HG03520 (cell line): ENCODE measurements around the gene PRSS21.

Experiments
- ATAC-seq: cut with Tn5 transposase; IDR thresholded peaks from one replicate; pipeline ENCODE4 v1.9.1; 2021; ENCODE audit warnings: mild to moderate bottlenecking, moderate library complexity; ENCODE audit not compliant: unreplicated experiment

Gene PRSS21

DNA sequence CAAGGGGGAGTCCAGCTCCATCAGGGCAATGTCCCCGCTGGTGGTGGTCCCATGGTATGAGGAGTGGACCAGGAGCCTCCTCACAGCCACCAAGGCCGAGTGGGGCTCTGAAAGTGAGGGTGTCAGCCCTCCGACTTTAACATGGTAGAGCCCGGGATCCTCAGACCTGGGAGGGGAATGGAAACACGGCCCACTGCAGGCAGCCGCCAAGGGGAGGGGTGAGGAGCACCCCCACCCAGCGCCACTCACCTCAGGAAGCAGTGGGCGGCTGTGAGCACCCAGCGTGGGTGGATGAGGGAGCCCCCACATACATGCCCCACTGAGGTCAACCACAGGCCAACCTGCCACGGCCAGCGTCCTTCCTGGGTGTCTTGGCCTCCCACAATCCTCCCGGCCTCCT is 23.9 kb downstream of the PRSS21 start:
- no peak for ATAC-seq

DNA sequence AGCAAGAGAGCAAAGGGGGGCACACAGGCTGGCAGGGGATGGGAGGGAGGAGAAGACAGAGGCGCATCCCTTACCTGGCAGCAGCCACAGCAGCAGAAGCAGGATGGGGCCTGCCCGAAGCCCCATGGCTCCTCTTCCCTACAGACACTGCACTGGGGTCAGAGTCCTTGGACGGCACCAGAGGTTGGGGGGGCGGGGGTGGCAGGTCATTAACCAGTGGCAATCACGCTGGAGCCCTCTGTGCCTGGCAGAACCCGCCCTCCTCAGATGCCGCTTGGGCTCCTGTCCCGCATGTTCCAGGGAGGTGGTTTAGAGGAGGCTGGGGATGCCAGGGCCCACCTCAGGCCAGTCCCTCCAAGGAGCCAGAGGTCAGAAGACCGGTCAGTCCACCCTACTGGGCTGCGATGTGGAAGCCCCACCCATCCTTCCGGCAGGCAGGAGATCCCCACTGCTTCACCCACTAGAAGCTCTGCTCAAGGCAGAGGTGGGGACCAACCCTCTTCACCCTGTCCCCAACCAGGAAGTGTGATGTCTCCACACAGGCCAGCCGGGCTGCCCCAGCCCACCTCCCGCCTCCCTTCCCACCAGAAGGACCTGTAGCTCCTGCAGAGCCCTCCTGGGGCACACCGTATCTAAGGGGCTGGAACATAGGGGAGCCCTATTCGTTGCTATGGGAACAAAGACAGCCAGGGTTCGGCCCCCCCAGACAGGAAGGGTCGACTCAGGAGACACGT is 24.7 kb downstream of the PRSS21 start:
- ATAC-seq: no peak

DNA sequence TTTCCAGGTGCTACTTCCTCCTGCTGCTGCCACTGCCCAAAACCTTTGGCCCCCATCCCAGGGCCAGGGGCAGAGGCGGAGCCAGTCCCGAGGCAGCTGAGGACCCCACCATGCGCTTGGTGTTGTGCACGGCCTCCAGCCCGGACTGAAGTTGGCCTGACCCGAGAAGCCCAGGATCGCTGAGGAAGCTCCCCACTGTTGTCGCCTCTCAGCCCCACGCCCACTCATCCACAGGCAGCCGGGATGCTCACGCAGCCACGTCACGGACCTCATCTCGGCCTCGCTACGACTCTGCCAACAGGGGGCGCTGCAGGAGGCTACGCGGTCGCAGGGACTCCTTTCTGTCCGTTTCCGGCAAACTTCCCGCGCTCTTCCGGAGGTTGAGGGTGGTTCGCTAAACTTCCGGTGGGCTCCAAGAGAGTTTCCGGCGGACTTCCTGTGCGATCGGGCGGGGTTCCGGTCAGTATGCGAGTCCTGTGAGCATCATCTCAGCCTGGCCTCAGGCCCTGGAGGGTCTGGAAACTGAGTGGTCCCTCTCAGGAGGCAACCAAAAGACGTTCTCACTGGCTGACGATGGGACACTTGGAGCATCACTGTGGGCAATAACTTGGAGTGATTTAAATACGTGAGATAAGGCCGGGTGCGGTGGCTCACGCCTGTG is 25.4 kb downstream of the PRSS21 start:
- no peak for ATAC-seq

DNA sequence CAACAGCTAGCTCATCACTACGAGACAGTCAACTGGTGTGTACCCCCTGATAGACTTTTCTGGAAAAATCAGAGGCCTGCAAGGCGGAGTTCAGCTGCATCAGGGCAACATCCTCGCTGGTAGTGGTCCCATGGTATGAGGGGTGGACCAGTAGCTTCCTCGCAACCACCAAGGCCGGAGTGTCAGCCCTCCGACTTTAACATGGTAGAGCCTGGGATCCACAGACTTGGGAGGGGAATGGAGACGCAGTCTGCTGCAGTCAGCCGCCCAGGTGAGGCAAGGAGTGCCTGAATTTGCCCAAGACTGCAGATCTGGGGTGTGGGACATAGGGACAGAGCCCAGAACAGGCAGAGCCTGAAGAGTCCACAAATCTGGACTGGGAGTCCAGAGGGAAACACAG is 26.5 kb downstream of the PRSS21 start:
- ATAC-seq: no peak

DNA sequence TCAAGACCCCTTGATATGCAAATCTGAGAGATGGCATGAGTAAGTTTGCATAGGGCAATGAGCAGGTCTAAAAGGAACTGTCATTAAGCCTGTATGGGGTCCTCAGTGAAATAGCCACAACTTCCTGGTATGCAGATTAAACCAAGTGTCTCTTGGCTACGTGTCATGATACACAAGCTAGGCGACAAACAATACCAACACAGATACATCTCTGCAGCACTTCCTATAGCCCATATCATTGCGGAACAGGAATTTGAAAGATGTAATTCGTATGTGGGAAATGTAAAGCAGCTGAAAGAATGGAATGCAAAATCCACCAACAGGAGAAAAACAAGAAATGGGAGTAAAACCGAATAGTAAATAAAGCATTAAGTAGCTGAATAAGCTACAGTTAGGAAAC is 28.1 kb downstream of the PRSS21 start:
- ATAC-seq: no peak

DNA sequence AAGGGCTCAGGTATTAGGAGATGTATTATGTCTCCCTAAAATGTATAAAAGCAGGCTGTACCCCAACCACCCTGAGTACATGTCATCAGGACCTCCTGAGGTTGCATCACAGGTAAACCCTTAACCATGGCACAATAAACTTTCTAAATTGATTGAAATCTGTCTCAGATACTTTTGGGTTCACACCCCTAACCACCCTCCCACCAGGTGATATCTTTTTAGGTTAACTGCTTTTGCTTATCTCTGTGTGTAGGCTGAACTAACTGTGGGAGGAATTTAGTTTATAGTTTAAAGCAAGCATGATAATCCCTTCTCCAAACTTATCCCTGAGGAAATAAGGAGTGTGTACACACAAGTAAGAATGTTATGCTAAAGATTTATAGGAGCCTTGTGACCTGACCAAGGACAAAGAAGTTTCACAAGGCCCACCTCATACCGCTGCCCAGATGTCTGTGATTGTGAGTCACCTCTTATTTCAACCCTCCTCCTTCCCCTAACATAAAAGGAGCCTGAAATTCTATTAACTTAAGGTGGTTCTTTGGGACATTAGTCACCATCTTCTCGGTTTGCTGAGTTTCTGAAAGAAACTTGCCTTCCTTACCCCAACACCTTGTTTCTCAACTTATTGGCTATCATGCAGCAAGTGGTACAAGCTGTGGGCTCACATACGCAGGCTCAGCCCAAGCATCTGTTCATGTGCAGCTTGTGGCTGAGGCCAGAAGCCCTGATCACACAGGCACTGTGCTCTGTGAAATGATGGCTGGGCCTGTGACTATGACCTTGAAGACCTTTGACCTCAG is 29.7 kb downstream of the PRSS21 start:
- no peak for ATAC-seq

DNA sequence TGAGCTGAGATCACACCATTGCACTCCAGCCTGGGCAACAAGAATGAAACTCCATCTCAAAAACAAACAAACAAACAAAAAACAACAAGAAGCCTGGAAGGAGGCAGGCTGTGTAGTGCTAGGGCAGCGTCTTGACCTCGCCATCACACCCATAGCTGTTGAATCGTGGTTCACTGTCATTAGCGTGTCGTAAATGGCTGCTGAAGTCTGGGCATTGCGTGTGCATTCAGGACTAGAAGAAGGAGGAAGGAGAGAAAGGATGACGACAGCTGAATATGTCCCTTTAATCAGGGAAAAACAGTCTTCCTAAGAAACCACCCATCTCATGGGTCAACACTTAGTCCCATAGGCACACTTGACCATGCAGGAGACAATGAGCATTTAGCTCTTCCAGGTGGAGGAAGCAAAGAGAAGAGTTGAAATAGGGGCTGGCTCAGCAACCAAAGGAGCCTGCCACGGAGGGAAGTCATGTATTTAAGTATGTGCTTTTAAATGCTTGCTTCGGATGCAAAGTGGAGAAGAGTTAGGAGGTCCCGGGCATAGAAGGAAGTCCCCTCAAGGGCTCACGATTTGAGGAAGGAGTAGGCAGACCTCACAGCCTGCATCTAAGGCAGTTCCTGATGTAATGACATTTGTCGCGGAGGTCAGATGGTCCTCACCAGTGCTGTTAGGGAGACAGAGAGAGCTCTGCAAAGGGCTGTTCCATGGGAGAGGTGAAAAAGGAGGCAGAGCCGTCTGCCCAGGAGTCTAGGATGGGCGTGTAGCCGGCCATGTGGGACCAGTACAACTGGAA is 32.1 kb downstream of the PRSS21 start:
- ATAC-seq: no peak

DNA sequence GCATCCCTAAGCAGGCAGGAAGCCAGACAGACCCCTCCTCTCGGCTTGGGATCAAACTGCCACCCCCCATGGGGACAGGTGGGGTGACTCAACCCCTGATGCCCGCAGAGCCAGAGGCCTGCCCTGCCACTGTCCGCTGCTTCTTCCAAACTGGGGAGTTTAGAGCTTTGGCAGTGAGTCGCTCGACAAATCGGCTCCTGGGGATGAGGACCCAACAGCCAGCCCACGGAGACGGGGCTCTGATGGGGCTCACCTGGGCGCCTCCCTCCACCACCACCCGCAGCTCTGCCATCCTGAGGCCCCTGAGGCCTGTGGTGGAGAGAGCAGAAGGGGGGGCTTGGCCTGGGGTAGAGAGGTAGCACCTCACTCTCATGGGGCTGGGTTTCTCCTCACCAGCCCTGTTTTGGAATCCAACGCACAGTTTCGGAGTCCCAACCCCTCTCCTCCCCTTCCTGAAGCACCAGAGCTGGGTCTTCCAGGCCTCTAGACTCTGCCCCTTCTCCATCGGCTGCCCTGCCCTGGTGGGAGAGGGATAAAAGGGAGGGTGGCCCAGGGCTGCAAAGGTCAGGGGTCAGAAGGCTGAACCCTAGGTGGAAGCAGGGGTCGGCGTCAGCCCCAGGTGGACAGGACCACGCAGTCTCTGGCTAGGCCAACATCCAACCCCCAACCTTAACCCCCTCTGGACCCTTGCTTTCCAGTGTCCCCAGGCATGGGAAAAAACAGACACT is 35.1 kb downstream of the PRSS21 start:
- ATAC-seq: no peak

DNA sequence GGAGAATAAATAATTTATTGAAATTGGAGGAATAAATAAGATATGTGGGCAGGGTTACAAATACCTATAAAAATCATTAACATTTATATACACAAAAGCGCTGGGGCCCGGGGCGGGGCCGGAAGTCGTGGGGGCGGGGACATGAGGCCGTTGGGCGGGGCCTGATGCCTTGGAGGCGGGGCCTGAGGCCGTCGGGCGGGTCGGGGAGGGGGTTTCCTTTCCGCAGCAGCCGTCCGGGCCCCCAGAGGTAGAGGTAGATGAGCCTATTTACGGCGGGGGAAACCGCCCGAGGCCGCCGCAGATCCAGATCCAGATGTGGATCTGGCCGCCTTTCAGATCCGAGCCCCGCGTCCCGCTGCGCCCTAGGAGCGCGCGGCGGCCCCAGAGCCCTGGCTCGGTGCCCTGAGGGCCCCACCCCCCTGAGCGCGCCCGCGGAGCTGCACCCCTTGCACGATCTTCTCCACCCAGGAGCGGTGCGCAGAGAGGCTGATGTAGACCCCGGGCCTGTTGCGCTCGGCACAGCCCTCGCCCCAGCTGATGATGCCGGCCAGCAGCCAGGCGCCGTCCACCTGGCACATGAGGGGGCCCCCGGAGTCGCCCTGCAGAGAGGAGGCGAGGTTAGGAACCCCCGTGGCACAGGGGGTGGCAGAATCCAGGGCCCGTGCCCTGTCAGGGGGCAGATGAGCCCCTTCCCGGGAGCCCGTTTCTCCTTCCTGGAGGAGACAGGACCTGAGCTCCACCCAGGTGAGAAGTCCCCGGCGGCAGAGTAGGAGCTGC is 35.9 kb downstream of the PRSS21 start:
- no peak for ATAC-seq

DNA sequence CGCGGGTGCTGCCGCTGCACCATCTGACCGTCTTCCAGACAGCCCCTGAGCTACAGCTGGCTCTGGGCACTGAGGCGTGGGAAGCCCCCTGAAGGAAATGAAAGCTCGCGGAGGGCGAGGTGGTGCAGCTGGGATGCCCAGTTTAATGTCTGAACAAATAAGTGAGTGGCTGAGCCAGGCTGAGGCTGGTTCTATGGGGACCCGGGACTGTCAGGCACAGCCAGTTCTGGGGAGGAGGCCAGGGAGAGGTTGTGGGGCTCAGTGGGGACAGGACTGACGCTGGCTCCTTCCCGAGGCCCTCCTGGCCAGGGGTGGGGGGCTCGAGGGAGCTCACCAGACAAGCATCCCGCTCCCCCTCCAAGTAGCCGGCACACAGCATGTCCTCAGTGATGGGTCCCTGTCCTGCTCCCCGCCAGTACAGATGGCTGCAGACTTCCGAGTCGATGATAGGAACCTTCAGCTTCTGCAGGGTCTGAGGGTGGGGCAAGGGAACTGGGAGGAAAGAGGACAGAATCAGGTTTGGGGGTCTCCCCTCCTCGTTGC is 36.6 kb downstream of the PRSS21 start:
- no peak for ATAC-seq

DNA sequence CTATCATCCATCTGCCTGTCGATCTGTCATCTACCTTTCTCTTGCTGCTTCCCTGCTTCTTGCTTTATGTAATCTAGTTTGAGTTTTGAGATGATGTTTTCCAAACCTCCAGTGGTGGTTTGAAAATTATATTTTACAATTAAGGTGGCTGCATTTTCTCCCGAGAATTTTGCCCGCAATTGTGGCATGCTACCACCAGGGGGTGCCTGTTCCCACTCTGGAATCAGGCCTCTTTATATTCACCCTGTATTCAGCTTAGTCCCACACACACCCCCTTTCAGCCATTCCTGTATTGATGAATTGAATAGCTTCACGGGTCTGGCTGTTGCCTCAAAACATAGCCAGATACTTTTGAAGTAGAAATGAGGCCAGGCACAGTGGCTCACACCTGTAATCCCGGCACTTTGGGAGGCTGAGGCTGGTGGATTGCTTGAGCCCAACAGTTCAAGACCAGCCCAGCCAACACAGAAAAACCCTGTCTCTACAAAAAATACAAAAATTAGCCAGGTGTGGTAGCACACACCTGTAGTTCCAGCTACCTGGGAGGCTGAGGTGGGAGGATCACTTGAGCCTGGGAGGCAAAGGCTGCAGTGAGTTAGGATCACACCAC is 37.8 kb downstream of the PRSS21 start:
- no peak for ATAC-seq

DNA sequence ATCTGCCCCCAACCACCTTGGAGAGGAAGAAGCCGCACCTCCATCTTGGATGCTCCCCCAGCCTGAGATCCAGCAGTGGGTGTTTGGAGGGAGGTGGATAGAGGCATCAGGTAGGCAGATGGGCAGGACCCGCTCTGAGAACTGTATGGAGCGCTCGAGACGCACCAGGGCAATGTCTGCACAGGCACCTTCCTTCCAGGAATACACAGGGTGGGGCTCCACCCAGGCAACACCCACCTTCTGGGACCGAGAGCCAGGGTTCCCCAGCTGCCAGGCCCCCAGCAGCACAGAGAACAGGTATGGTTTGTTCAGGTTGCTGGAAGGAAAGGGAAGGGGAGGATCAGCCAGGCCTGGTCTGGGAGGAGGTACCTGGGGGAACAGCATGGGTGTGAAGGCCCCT is 38.5 kb downstream of the PRSS21 start:
- ATAC-seq: no peak

DNA sequence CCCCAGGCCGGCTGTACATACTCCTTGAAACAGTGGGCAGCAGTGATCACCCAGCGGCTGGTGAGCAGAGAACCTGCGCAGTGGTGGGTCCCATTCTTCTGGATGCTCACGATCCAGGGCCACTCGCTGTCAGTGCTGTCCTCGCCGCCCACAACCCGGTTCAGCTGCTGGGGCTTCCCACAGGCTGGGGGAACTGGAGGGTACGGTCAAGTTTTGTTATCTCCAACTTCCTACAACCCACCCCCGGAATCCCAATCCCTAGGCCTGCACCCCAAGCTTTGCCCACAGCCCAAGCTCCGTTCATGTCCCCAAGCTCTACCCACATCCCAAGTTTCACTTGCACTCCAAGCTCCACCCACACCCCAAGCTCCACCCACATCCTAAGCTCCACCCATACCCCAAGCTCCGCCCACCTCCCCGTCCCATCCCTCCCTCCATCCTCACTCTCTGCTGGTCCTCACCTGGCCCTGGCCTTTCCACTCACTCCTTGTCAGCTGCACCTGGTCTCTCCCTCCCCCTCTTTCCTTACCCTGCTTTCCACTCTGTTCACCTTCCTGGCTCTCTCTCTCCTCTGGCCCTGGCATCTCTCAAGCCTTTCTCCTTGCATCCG is 39.1 kb downstream of the PRSS21 start:
- ATAC-seq: no peak

DNA sequence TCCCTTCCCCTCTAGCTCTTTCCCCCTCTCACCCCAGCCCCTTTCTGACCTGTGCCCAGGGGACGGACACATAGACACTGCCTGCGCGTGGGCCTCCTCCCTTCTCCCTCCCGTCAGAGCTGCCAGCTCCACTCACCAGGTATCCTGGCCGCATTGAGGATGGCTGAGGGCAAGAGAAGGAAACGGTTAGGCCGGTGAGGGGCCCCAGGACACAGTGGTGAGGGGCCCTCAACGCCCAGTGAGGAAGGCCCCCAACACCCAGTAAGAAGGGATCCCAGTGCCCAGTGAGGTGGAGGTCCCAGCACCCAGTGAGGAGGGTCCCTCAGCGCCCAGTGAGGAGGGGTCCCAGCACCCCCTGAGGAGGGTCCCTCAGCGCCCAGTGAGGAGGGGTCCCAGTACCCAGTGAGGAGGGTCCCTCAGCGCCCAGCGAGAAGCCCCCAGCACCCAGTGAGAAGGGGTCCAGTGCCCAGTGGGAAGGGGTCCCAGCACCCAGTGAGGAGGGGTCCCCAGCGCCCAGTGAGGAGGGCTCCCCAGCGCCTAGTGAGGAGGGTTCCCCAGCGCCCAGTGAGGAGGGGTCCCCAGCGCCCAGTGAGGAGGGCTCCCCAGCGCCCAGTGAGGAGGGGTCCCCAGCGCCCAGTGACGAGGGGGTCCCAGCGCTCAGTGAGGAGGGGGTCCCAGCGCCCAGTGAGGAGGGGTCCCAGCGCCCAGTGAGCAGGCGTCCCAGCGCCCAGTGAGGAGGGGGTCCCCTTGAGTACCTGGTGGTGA is 39.8 kb downstream of the PRSS21 start:
- ATAC-seq: no peak

DNA sequence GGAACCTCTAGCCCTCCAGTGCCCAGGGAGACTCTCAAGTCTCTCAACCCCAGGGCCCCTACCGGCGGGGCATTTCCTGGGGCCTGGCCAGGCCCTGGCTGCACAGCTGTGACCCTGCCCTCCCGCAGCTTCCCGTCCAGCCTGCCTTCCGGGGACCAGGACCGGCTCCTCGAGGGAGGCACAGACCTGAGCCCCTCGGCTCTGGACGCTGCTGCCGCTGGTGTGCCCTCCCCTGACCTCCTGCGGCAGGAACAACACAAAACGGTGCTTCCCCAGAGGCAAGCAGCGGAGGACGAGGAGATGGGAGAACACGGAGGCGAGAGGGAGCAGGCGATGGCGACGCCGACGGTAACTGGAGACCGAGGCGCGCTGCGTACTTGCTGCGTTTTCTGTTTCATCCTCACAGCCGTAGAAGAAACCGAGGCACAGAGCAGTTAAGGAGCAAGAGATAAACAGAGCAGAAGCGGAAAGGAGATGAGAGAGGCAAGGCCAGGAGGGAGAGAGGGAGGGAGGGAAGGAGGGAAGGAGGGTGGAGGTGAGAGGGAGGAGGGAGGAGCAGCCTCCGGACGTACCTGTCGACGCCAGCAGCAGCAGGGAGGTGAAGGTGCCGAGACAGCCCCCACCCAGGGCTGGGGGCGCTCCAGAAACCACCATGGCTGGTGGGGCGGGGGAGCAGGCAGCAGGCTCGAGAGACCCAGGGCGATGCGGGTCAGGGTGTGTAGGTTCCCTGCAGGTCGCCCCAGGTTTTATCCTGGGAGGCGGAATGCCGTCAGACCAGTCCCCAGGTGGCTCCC is 40.6 kb downstream of the PRSS21 start, which contains the start of gene PRSS22:
Gene PRSS22 (minus strand): TSS at position 720 of the 794 bp plus-strand sequence. CDS start 66 bp downstream, at position 654.
- no peak for ATAC-seq

DNA sequence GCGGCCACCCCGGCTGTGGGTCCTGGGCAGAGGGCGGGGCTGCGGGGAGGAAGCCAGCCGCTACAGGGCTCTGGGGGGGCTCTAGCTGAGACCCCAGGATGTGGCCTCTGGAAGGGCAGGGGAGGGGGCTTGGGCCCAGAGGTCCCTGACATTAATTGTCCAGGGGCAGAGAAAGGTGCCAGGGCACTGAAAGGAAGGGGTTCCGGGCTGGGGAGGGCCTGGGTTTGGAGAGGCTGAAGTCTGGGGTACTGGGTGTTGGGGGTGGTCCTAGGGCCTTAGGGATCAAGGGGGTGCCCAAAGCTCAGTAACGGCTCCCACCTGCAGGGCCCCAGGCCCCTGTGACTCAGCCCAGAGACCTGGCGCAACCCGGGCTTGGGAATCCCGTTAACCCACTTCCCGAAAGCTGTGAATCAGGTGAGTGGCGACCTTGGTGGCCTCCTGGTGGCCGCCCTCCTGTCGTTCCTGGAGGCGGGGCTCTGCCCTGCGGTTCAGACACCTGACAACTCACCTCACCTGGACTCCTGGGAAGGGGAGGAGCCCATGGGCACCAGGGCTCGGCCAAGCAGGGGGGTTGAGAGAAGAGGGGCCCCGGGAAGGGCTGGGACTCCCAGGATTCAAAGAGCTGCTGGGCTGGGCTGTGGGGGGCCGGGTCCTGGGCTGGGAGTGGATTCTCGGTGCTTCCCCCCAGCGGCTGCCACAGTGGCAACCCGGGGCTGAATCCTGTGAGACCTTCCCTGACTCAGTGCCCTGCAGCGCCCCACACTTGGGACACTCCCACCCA is 41.4 kb downstream of the PRSS21 start:
- no peak for ATAC-seq
